CD14-positive monocyte (primary cell): ENCODE measurements around the gene PTPRD. TPM values are rescaled to one million over a fixed set of nuclear protein-coding genes. Genes with fewer than 3 reads are reported as not detected.

Experiments used
- DNase-seq, 3 donors: peaks; one replicate each; pipeline ENCODE4 v3.0.0-alpha.2; 2011 to 2022
- H2AFZ ChIP-seq: 2 replicates; pipeline ENCODE4 v1.6.0; 2012; ENCODE audit warnings: mild to moderate bottlenecking, low read depth, low read length, inconsistent platforms; ENCODE audit not compliant: insufficient read depth, poor library complexity, severe bottlenecking
- H3K27ac ChIP-seq, 2 donors: 1 replicate in 1 of 2; 2 replicates in 1 of 2; pipeline ENCODE4 v1.5.1; 2012 to 2013; ENCODE audit warnings: low read length in 2 of 2, control low read depth in 1 of 2, inconsistent platforms in 1 of 2, low read depth in 1 of 2, mild to moderate bottlenecking in 1 of 2
- H3K27me3 ChIP-seq, 2 donors: one replicate each; pipeline versions ENCODE4 v1.6.0 to v1.6.1; 2011 to 2013; ENCODE audit warnings: low read length in 2 of 2; ENCODE audit not compliant: control insufficient read depth in 2 of 2, insufficient read depth in 2 of 2
- H3K36me3 ChIP-seq, 2 donors: replicated peaks in 1 of 2; 1 replicate in 1 of 2; 2 replicates in 1 of 2; pipeline versions ENCODE4 v1.5.1 to v1.6.1; 2012 to 2013; ENCODE audit warnings: low read length in 2 of 2, control low read depth in 1 of 2, inconsistent platforms in 1 of 2, mild to moderate bottlenecking in 1 of 2; ENCODE audit not compliant: insufficient read depth in 2 of 2, control insufficient read depth in 1 of 2
- H3K4me1 ChIP-seq, 2 donors: 1 replicate in 1 of 2; 2 replicates in 1 of 2; pipeline versions ENCODE4 v1.5.1 to v1.6.1; 2012 to 2013; ENCODE audit warnings: low read length in 2 of 2, control low read depth in 1 of 2, inconsistent platforms in 1 of 2, mild to moderate bottlenecking in 1 of 2, moderate library complexity in 1 of 2; ENCODE audit not compliant: insufficient read depth in 2 of 2, control insufficient read depth in 1 of 2
- H3K4me2 ChIP-seq: replicated peaks from 2 replicates; pipeline ENCODE3; 2012; ENCODE audit warnings: low read length, moderate library complexity, mild to moderate bottlenecking; ENCODE audit not compliant: poor library complexity, severe bottlenecking; ENCODE audit errors: extremely low read depth
- H3K4me3 ChIP-seq, 3 experiments: fragments of 200-600 bp in 1 of 3; sonication (generic) in 1 of 3; replicated peaks in 1 of 3; 1 replicate in 2 of 3; 2 replicates in 1 of 3; pipeline ENCODE4 v1.5.1; 2011 to 2013; ENCODE audit warnings: low read length in 3 of 3, mild to moderate bottlenecking in 3 of 3, control low read depth in 2 of 3, low read depth in 2 of 3, inconsistent platforms in 1 of 3, moderate library complexity in 1 of 3
- H3K79me2 ChIP-seq: 2 replicates; pipeline ENCODE4 v1.6.0; 2012; ENCODE audit warnings: mild to moderate bottlenecking, control low read depth, inconsistent platforms, low read length, moderate library complexity; ENCODE audit not compliant: insufficient read depth
- H3K9ac ChIP-seq: 2 replicates; pipeline ENCODE4 v1.6.0; 2017; ENCODE audit warnings: low read length, mild to moderate bottlenecking; ENCODE audit not compliant: insufficient read depth, poor library complexity, severe bottlenecking
- H3K9me3 ChIP-seq, 2 donors: replicated peaks in 1 of 2; 1 replicate in 1 of 2; 2 replicates in 1 of 2; pipeline versions ENCODE4 v1.5.1 to v1.6.1; 2012 to 2013; ENCODE audit warnings: low read length in 2 of 2, control low read depth in 1 of 2; ENCODE audit not compliant: control insufficient read depth in 1 of 2, insufficient read depth in 1 of 2
- H4K20me1 ChIP-seq: 2 replicates; pipeline ENCODE4 v1.6.0; 2012; ENCODE audit warnings: mild to moderate bottlenecking, low read length, control low read depth, moderate library complexity; ENCODE audit not compliant: insufficient read depth
- H3K27ac Mint-ChIP-seq, 7 donors: one replicate each; pipeline ENCODE4 v1.8.0; 2020; ENCODE audit warnings: mild to moderate bottlenecking in 7 of 7, mixed read lengths in 7 of 7, moderate library complexity in 6 of 7, inconsistent platforms in 2 of 7
- H3K27me3 Mint-ChIP-seq, 3 donors: one replicate each; pipeline ENCODE4 v1.8.0; 2021 to 2022; ENCODE audit warnings: low read depth in 3 of 3, mild to moderate bottlenecking in 3 of 3, mixed read lengths in 3 of 3, moderate library complexity in 3 of 3, inconsistent platforms in 1 of 3
- H3K36me3 Mint-ChIP-seq, 2 donors: one replicate each; pipeline ENCODE4 v1.8.0; 2020; ENCODE audit warnings: mixed read lengths in 2 of 2, inconsistent platforms in 1 of 2, mild to moderate bottlenecking in 1 of 2
- H3K4me1 Mint-ChIP-seq: one replicate; pipeline ENCODE4 v1.8.0; 2020; ENCODE audit warnings: mild to moderate bottlenecking, mixed read lengths
- H3K4me3 Mint-ChIP-seq, 2 donors: one replicate each; pipeline ENCODE4 v1.8.0; 2020; ENCODE audit warnings: mild to moderate bottlenecking in 2 of 2, mixed read lengths in 2 of 2, moderate library complexity in 1 of 2
- H3K9me3 Mint-ChIP-seq, 7 donors: one replicate each; pipeline ENCODE4 v1.8.0; 2020 to 2022; ENCODE audit warnings: mixed read lengths in 7 of 7, mild to moderate bottlenecking in 6 of 7, moderate library complexity in 6 of 7, inconsistent platforms in 2 of 7
- CTCF ChIP-seq: fragments of 200-600 bp; IDR thresholded peaks from one replicate; pipeline ENCODE4 v1.8.0; 2022; ENCODE audit warnings: antibody characterized with exemption, mild to moderate bottlenecking
- WGBS: methylation state at CpG from one replicate; pipeline ENCODE4 v1.1.5; 2013; ENCODE audit warnings: missing lambda C conversion rate; ENCODE audit not compliant: insufficient coverage; 5-methylcytosine and 5-hydroxymethylcytosine counted together
- intact Hi-C, 2 donors: fragments of 100-400 bp; cut with micrococcal nuclease; formaldehyde crosslinking; loops; one replicate each; pipeline versions ENCODE4 v1.15.0 to v1.15.1; 2023
- polyA plus RNA-seq, 3 donors: library from polyadenylated mRNA; depleted of rRNA in 1 of 3; unstranded in 2 of 3; stranded (reverse) in 1 of 3; fragments of 300-500 nt in 2 of 3; fragments of >200 nt in 1 of 3; fragmentation: Illumina TruSeq in 2 of 3; gene quantifications; 1 replicate in 2 of 3; 2 replicates in 1 of 3; pipeline ENCODE4 v1.2.3, GENCODE V29; 2012 to 2021

Gene PTPRD
- polyA plus RNA-seq, 3 donors, result not detected

GRCh38 chr9:8652255-8652654 lies 1960.5 kb downstream of the PTPRD start:
- no peak for DNase-seq
- Mint-ChIP-seq H3K36me3 (no peaks in the 10 kb centered on the region), H3K4me3 (no peak overlapping the region), H3K9me3 (peaks cover 0 to 4% (median 0%) of the 10 kb centered on the region in 7 donors), H3K27me3 (peaks cover 4 to 20% (median 15%) of the 10 kb centered on the region in 3 donors), H3K27ac (no peak overlapping the region), H3K4me1 (peaks cover 35% of the 10 kb centered on the region)
- 80% methylated on average over 1 of the region's 1 CpG for WGBS
- Histone ChIP-seq H3K4me1 (peaks cover 25 to 29% of the 10 kb centered on the region in 2 donors), H3K79me2 (no peaks in the 10 kb centered on the region), H3K9me3 (no peaks in the 10 kb centered on the region), H3K27ac (no peak overlapping the region), H3K27me3 (peaks cover 3 to 13% of the 10 kb centered on the region in 2 donors), H3K4me2 (no peak overlapping the region), H4K20me1 (no peaks in the 10 kb centered on the region), H3K9ac (no peak overlapping the region), H3K4me3 (no peak overlapping the region), H3K36me3 (no peaks in the 10 kb centered on the region), H2AFZ (no peak overlapping the region)
- intact Hi-C loops, result no loop called here
- no peak for TF ChIP-seq CTCF

GRCh38 chr9:8651846-8652215 lies 1961.0 kb downstream of the PTPRD start:
- no peak for DNase-seq
- Histone ChIP-seq H3K9me3 (no peaks in the 10 kb centered on the region), H4K20me1 (no peaks in the 10 kb centered on the region), H3K4me3 (no peak overlapping the region), H3K79me2 (no peaks in the 10 kb centered on the region), H3K27ac (no peak overlapping the region), H3K4me2 (no peak overlapping the region), H2AFZ (no peak overlapping the region), H3K9ac (no peak overlapping the region), H3K36me3 (no peaks in the 10 kb centered on the region), H3K27me3 (peaks cover 3 to 13% of the 10 kb centered on the region in 2 donors), H3K4me1 (peaks cover 25 to 29% of the 10 kb centered on the region in 2 donors)
- H3K27me3 Mint-ChIP-seq, result peaks cover 4 to 20% (median 15%) of the 10 kb centered on the region in 3 donors
- H3K4me3 Mint-ChIP-seq, result no peak overlapping the region
- no peak overlapping the region for H3K27ac Mint-ChIP-seq
- 62% methylated on average over 3 of the region's 3 CpGs for WGBS
- peaks cover 0 to 3% (median 0%) of the 10 kb centered on the region in 7 donors for H3K9me3 Mint-ChIP-seq
- intact Hi-C loops, result no loop called here
- H3K36me3 Mint-ChIP-seq, result no peaks in the 10 kb centered on the region
- TF ChIP-seq CTCF, result no peak
- H3K4me1 Mint-ChIP-seq, result peaks cover 35% of the 10 kb centered on the region
